HepG2 (cell line): ENCODE measurements around the gene MAP3K19. TPM values are rescaled to one million over a fixed set of nuclear protein-coding genes. Genes with fewer than 3 reads are reported as not detected.

Experiments
- ARID2 ChIP-seq: sonication (generic); formaldehyde crosslinking; IDR thresholded peaks from 2 replicates; pipeline ENCODE4 v1.8.1; 2022; ENCODE audit warnings: mild to moderate bottlenecking, missing genetic modification reagents, borderline replicate concordance
- BCL6 ChIP-seq: IDR thresholded peaks from 2 replicates; pipeline ENCODE4 v1.6.1; 2016; ENCODE audit warnings: missing genetic modification reagents, missing compliant biosample characterization
- BORCS8-MEF2B ChIP-seq: sonication (generic); formaldehyde crosslinking; IDR thresholded peaks from 2 replicates; pipeline ENCODE4 v1.8.0; 2022; ENCODE audit warnings: mild to moderate bottlenecking, missing genetic modification reagents
- ELK4 ChIP-seq: sonication (generic); formaldehyde crosslinking; IDR thresholded peaks from 2 replicates; pipeline ENCODE4 v1.9.0; 2021; ENCODE audit warnings: missing genetic modification reagents, borderline replicate concordance
- GZF1 ChIP-seq: sonication (generic); formaldehyde crosslinking; IDR thresholded peaks from 2 replicates; pipeline ENCODE4 v1.5.1; 2020; ENCODE audit warnings: mild to moderate bottlenecking, missing genetic modification reagents
- HNF4G ChIP-seq, 2 experiments: sonication (generic) in 1 of 2; formaldehyde crosslinking in 1 of 2; IDR thresholded peaks; 2 replicates each; pipeline versions ENCODE4 v1.4.0 to v1.6.1; 2011 to 2020; ENCODE audit warnings: borderline replicate concordance in 2 of 2, low read depth in 2 of 2, mild to moderate bottlenecking in 2 of 2, low read length in 1 of 2, missing genetic modification reagents in 1 of 2, moderate library complexity in 1 of 2
- KDM3A ChIP-seq: IDR thresholded peaks from 2 replicates; pipeline ENCODE4 v1.6.1; 2018; ENCODE audit warnings: low read depth, missing compliant biosample characterization
- MYPOP ChIP-seq: sonication (generic); formaldehyde crosslinking; IDR thresholded peaks from 2 replicates; pipeline ENCODE4 v1.8.1; 2023; ENCODE audit warnings: mild to moderate bottlenecking, moderate library complexity, missing genetic modification reagents
- NR2F1 ChIP-seq, 2 experiments: fragments of 450-650 bp in 1 of 2; formaldehyde crosslinking in 1 of 2; IDR thresholded peaks; 2 replicates each; pipeline versions ENCODE4 v1.5.0 to v1.6.1; 2016 to 2020; ENCODE audit warnings: mild to moderate bottlenecking in 1 of 2, missing compliant biosample characterization in 1 of 2, missing genetic modification reagents in 1 of 2, moderate library complexity in 1 of 2
- REPIN1 ChIP-seq: sonication (generic); formaldehyde crosslinking; IDR thresholded peaks from 2 replicates; pipeline ENCODE4 v1.8.0; 2022; ENCODE audit warnings: missing genetic modification reagents, low read depth, mild to moderate bottlenecking, borderline replicate concordance
- SETDB1 ChIP-seq: sonication (generic); formaldehyde crosslinking; IDR thresholded peaks from 2 replicates; pipeline ENCODE4 v1.5.1; 2020; ENCODE audit warnings: missing genetic modification reagents, mild to moderate bottlenecking, borderline replicate concordance
- TP53 ChIP-seq: sonication (generic); formaldehyde crosslinking; conservative IDR thresholded peaks from 2 replicates; pipeline ENCODE4 v1.4.0; 2020; ENCODE audit warnings: missing genetic modification reagents
- ZBTB7B ChIP-seq: sonication (generic); formaldehyde crosslinking; IDR thresholded peaks from 2 replicates; pipeline ENCODE4 v1.4.0; 2020; ENCODE audit warnings: missing genetic modification reagents
- ZC3H13 ChIP-seq: sonication (generic); formaldehyde crosslinking; IDR thresholded peaks from 2 replicates; pipeline ENCODE4 v1.8.1; 2023; ENCODE audit warnings: mild to moderate bottlenecking, missing genetic modification reagents, moderate library complexity
- ZNF18 ChIP-seq: sonication (generic); formaldehyde crosslinking; IDR thresholded peaks from 2 replicates; pipeline ENCODE4 v1.8.0; 2022; ENCODE audit warnings: mild to moderate bottlenecking, missing genetic modification reagents; ENCODE audit not compliant: insufficient replicate concordance
- ZNF30 ChIP-seq: sonication (generic); formaldehyde crosslinking; IDR thresholded peaks from 2 replicates; pipeline ENCODE4 v1.5.0; 2020; ENCODE audit warnings: mild to moderate bottlenecking, missing genetic modification reagents
- ZNF343 ChIP-seq: sonication (generic); formaldehyde crosslinking; IDR thresholded peaks from 2 replicates; pipeline ENCODE4 v1.4.0; 2020; ENCODE audit warnings: mild to moderate bottlenecking, missing genetic modification reagents
- ZNF549 ChIP-seq: sonication (generic); formaldehyde crosslinking; IDR thresholded peaks from 2 replicates; pipeline ENCODE4 v1.5.0; 2020; ENCODE audit warnings: missing genetic modification reagents
- ZNF569 ChIP-seq: sonication (generic); formaldehyde crosslinking; IDR thresholded peaks from 2 replicates; pipeline ENCODE4 v1.5.0; 2020; ENCODE audit warnings: mild to moderate bottlenecking, missing genetic modification reagents, moderate library complexity, borderline replicate concordance
- ZNF704 ChIP-seq: sonication (generic); formaldehyde crosslinking; IDR thresholded peaks from 2 replicates; pipeline ENCODE4 v1.8.1; 2023; ENCODE audit warnings: mild to moderate bottlenecking, inconsistent platforms, moderate library complexity, missing genetic modification reagents, borderline replicate concordance
- ZSCAN5A ChIP-seq: sonication (generic); formaldehyde crosslinking; IDR thresholded peaks from 2 replicates; pipeline ENCODE4 v1.8.0; 2022; ENCODE audit warnings: mild to moderate bottlenecking, missing genetic modification reagents, borderline replicate concordance
- polyA plus RNA-seq, 8 experiments: library from polyadenylated mRNA; depleted of rRNA in 3 of 8; stranded (reverse) in 7 of 8; unstranded in 1 of 8; fragments of >200 nt; fragmentation: Illumina TruSeq in 4 of 8; extraction: Trizol in 4 of 8; gene quantifications; 2 replicates each; pipeline versions ENCODE4 v1.2.1 to v1.2.3, GENCODE V29; 2011 to 2016; ENCODE audit warnings: low read depth in 4 of 8, missing spikeins in 1 of 8, mixed read lengths in 1 of 8; ENCODE audit not compliant: insufficient read depth in 1 of 8
- total RNA-seq, 5 experiments: library from RNA; depleted of rRNA; stranded (reverse); fragments of >200 nt; fragmentation: Illumina TruSeq; extraction: Trizol; gene quantifications; 2 replicates each; pipeline ENCODE4 v1.2.3, GENCODE V29; 2016; ENCODE audit warnings: low read depth in 1 of 5

The MAP3K19 gene
- total and polyA plus RNA-seq, 2 of the 13 experiments (the other 11 are each of a cell fraction or from before 2014, with no cell fraction given) = not detected

GRCh38 chr2:135004005-135004746, 43.1 kb downstream of the MAP3K19 start (continued):
- TF ChIP-seq ZNF343 (CRISPR knock-in tag) (no peak), ZBTB7B (no peak), ZNF30 (CRISPR knock-in tag) (no peak), KDM3A (CRISPR knock-in tag) (peak; percentile 85; the same call in 1 of the 2 replicates), ZC3H13 (CRISPR knock-in tag) (no peak), SETDB1 (no peak), ZNF704 (no peak), MYPOP (CRISPR knock-in tag) (peak; percentile 33; the same call in 1 of the 2 replicates), REPIN1 (0 out of 2 replicates have a peak, but pooled peaks have one; percentile 24), BCL6 (CRISPR knock-in tag) (0 out of 2 replicates have a peak, but pooled peaks have one; percentile 14), HNF4G (IDR thresholded peaks at IDR 0.05; ENCODE audit: borderline replicate concordance, low read depth, low read length) (no peak), HNF4G (CRISPR knock-in tag; IDR thresholded peaks at IDR 0.05; ENCODE audit: borderline replicate concordance, low read depth) (no peak), TP53 (CRISPR knock-in tag) (no peak), NR2F1 (CRISPR knock-in tag; IDR thresholded peaks at IDR 0.05) (no peak), ELK4 (CRISPR knock-in tag) (no peak), ARID2 (CRISPR knock-in tag) (no peak), ZNF549 (CRISPR knock-in tag) (no peak), GZF1 (CRISPR knock-in tag) (no peak), ZSCAN5A (CRISPR knock-in tag) (no peak; the same call in 1 of the 2 replicates), BORCS8-MEF2B (CRISPR knock-in tag) (peak; percentile 70; the same call in 1 of the 2 replicates), ZNF18 (CRISPR knock-in tag) (no peak), ZNF569 (CRISPR knock-in tag) (no peak)
